Right forelimb (tissue), 1 donor: ENCODE data around the gene FOXR2.

ENCODE experiments used
- DNase-seq: peaks from one replicate; pipeline ENCODE4 v3.0.0-alpha.2; 2018

The FOXR2 gene, protein sequence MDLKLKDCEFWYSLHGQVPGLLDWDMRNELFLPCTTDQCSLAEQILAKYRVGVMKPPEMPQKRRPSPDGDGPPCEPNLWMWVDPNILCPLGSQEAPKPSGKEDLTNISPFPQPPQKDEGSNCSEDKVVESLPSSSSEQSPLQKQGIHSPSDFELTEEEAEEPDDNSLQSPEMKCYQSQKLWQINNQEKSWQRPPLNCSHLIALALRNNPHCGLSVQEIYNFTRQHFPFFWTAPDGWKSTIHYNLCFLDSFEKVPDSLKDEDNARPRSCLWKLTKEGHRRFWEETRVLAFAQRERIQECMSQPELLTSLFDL

DNA sequence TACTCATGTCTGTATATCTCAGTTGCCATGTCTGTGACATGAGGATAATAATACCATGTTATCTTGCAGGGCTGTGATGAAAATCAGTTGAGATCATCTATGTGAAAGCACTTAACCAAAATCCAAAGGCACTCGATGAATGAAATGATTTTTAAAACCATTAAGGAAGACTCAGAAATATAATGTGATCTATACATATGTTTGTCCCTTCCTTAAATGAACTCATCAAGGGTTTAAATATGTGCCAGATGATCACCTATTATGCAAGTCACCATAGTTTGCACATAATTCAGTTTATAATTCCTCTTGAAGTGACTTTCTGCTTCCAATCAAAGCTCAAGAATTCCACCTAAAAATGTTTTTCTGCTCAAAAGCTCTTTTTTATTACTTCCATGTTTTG is at the start of gene FOXR2:
Gene FOXR2, plus strand, starts transcription at position 301 of the 400 bp plus-strand sequence. CDS start 312 bp downstream, outside the sequence.
- DNase-seq: no peak

GRCh38 chrX:55579115-55579514 is 44.1 kb upstream of the FOXR2 start:
- no peak for DNase-seq

GRCh38 chrX:55582447-55582846 is 40.8 kb upstream of the FOXR2 start:
- no peak for DNase-seq

GRCh38 chrX:55593296-55593695 is 29.9 kb upstream of the FOXR2 start:
- no peak for DNase-seq

DNA sequence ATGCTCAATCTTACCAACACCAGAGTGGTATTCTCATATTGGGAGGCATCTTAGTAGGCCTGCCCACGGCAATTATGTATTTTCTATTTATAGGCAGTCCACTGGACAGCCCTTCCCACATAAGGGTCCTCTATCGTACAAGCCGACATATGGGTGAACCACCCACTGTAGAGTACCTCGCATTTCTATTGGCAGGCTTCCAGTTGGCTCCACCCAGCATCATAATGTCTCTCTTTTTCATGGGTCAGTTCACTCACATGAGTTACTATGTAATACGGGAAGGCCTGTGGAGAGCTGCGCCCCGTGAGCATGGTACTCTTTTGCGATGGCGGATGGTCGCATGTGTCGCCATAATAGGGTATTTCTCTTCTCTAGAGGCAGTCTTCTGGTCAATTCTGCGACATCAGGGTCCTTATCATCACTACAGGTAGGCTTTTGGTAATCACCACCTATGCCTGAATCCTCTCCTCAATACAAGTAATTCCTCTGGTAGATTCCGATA is 29.4 kb upstream of the FOXR2 start:
- DNase-seq: no peak

GRCh38 chrX:55598333-55598732 is 24.9 kb upstream of the FOXR2 start:
- no peak for DNase-seq

GRCh38 chrX:55619547-55619946 is 3.7 kb upstream of the FOXR2 start:
- no peak for DNase-seq

- DNase-seq: no peak
These were observed 1.2 kb downstream of the FOXR2 start for GRCh38 chrX:55624403-55624802.

DNA sequence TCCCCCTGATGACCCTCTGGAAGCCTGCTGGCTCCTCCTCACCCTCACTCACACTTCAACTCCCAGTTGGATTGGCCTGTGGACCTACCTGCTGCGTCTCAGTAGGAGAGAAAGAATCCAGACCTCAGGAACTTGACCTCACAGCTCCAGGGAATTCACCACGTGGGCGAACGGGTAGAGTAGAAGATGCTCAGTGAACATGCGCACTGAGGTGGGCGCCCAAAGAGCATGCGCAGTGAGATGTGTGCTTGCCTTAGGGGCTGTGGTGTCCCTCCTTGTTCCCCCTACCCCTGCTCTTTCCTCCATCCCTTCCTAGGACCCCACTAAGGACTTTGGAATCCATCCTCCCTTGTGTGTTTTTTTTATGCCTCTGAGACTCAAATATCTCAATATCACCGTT is 12.9 kb downstream of the FOXR2 start:
- no peak for DNase-seq

GRCh38 chrX:55638933-55639332 is 15.7 kb downstream of the FOXR2 start:
- DNase-seq: no peak

GRCh38 chrX:55640854-55641253 is 17.7 kb downstream of the FOXR2 start:
- no peak for DNase-seq

- DNase-seq: no peak
These were observed 25.2 kb downstream of the FOXR2 start for GRCh38 chrX:55648434-55648833.

DNA sequence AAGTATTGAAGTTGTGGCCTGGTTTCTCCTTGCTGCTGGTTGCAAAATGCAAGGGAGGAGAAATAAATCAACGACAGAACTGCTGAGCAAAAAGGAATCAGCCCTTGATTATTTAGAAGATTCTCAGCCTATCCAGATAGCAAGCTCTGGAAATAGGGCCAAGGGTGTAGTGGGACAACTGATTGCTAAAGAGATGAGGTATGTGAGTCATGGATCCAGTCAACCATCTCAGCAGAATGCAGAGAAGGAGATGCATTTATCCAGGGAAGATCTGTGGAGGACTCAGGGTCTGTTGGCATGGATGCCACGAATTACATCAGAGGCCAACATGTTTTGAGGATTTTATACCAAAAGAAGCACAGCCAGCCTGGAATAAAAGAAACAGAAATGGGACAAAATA is 36.7 kb downstream of the FOXR2 start:
- no peak for DNase-seq

- DNase-seq: no peak
These were observed 40.4 kb downstream of the FOXR2 start for GRCh38 chrX:55663584-55663983.

DNA sequence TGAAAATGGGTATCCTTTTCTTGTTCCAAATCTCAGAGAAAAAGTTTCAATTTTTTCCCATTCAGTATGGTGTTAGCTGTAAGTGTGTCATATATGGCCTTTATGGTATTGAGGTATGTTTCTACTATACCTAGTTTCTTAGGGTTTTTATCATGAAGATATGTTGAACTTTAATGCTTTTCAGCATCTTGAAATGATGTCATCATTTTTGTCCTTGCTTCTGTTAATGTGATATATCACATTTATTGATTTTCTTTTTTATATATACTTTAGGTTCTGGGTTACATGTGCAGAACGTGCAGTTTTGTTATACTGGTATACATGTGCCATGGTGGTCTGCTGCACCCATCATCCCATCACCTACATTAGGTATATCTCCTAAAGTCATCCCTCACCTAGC is 44.9 kb downstream of the FOXR2 start:
- DNase-seq: no peak
